ENCODE data around the gene CHST1. TPM values are rescaled to one million over a fixed set of nuclear protein-coding genes. Genes with fewer than 3 reads are reported as not detected.

Gene CHST1
- total and polyA plus RNA-seq, 10 of the 15 experiments (the other 5 are each of a cell fraction or from before 2014, with no cell fraction given): not detected

DNA sequence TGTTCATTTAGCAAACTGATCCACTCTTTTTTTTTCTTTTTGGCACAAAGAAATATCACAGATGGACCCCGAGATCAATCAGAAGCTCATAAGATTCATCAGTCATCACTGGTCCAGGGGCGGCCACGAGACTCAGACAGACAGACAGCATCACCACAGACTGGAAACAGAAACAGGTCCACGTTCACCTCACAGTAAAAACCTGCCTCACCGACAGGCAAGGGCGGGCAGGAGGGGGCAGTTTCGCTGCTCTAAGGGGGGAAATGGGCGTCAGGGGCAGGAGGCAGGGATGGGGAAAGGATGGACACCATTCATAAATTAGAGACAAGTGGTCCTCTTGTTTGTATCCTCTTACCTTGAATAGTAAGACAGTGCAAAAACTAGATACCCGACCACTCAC, 16.5 kb downstream of the CHST1 start:
- no TSS peak for BruUV-seq (replicated peaks)
- no peak for FAIRE-seq
- DNase-seq (ENCODE audit: low read depth, low spot score): no peak
- 28% methylated on average over 9 of the region's 9 CpGs for WGBS (ENCODE audit: insufficient coverage, insufficient replicate concordance, low lambda C conversion rate, missing lambda C conversion rate)
- H3K36me3 ChIP-seq (ENCODE audit: control insufficient read depth in 2 of 2, insufficient read depth in 2 of 2, low read length in 1 of 2): no peaks in the 10 kb centered on the region
- no peaks in the 10 kb centered on the region for H3K79me2 ChIP-seq (ENCODE audit: control insufficient read depth, insufficient read depth, low read length)
- no peaks in the 10 kb centered on the region; a peak in 1 of 4 replicates for H3K27me3 ChIP-seq (replicated peaks in 1 of 2; ENCODE audit: control insufficient read depth in 2 of 2, insufficient read depth in 2 of 2, low read length in 1 of 2)
- CTCF ChIA-PET: no interaction called here
- TF ChIP-seq IKZF2 (IDR thresholded peaks at IDR 0.05) (no peak), ASH2L (IDR thresholded peaks at IDR 0.05; ENCODE audit: borderline replicate concordance, low read depth) (no peak), HSF1 (IDR thresholded peaks at IDR 0.05; ENCODE audit: low read depth, low read length) (no peak), CHD1 (IDR thresholded peaks at IDR 0.05; ENCODE audit: low read depth, low read length) (no peak), ZZZ3 (IDR thresholded peaks at IDR 0.05; ENCODE audit: control insufficient read depth, insufficient read length, low read depth) (no peak), ZSCAN29 (IDR thresholded peaks at IDR 0.05) (no peak), JUNB (IDR thresholded peaks at IDR 0.05) (no peak), CREM (IDR thresholded peaks at IDR 0.05; ENCODE audit: low read depth) (no peak), SP1 (IDR thresholded peaks at IDR 0.05; ENCODE audit: low read depth, low read length) (no peak), NBN (IDR thresholded peaks at IDR 0.05) (no peak)
- TF ChIP-seq, protein P1, sequence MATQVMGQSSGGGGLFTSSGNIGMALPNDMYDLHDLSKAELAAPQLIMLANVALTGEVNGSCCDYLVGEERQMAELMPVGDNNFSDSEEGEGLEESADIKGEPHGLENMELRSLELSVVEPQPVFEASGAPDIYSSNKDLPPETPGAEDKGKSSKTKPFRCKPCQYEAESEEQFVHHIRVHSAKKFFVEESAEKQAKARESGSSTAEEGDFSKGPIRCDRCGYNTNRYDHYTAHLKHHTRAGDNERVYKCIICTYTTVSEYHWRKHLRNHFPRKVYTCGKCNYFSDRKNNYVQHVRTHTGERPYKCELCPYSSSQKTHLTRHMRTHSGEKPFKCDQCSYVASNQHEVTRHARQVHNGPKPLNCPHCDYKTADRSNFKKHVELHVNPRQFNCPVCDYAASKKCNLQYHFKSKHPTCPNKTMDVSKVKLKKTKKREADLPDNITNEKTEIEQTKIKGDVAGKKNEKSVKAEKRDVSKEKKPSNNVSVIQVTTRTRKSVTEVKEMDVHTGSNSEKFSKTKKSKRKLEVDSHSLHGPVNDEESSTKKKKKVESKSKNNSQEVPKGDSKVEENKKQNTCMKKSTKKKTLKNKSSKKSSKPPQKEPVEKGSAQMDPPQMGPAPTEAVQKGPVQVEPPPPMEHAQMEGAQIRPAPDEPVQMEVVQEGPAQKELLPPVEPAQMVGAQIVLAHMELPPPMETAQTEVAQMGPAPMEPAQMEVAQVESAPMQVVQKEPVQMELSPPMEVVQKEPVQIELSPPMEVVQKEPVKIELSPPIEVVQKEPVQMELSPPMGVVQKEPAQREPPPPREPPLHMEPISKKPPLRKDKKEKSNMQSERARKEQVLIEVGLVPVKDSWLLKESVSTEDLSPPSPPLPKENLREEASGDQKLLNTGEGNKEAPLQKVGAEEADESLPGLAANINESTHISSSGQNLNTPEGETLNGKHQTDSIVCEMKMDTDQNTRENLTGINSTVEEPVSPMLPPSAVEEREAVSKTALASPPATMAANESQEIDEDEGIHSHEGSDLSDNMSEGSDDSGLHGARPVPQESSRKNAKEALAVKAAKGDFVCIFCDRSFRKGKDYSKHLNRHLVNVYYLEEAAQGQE (IDR thresholded peaks at IDR 0.05; ENCODE audit: low read depth, low read length): no peak
- H2AFZ ChIP-seq (ENCODE audit: control insufficient read depth, low read depth, low read length): no peak overlapping the region
- POLR2A ChIA-PET: no interaction called here
- H3K27ac ChIP-seq (ENCODE audit: control insufficient read depth, insufficient read depth): no peak overlapping the region
- H3K4me1 ChIP-seq (ENCODE audit: control insufficient read depth, insufficient read depth, low read length): no peaks in the 10 kb centered on the region
- in situ Hi-C loops (cut with MboI): no loop called here
- no peak overlapping the region for H3K4me2 ChIP-seq (ENCODE audit: control insufficient read depth, insufficient read depth)
- H4K20me1 ChIP-seq (ENCODE audit: control insufficient read depth, insufficient read depth): no peaks in the 10 kb centered on the region
- RAD21 ChIA-PET (ENCODE audit: unreplicated experiment): no interaction called here
- ATAC-seq: no peak
- no peaks in the 10 kb centered on the region for H3K9me3 ChIP-seq (replicated peaks; ENCODE audit: control insufficient read depth, insufficient read depth, low read length)
- intact Hi-C loops (cut with micrococcal nuclease; ENCODE audit: unreplicated experiment): no loop called here
- H3K9ac ChIP-seq (ENCODE audit: control insufficient read depth, insufficient read depth, low read length): no peak overlapping the region
- SMC1A ChIA-PET (ENCODE audit: uncharacterized antibody, unreplicated experiment): no interaction called here
- no peak overlapping the region for H3K4me3 ChIP-seq
